ENCODE data around the gene BAIAP2.

The BAIAP2 gene

GRCh38 chr17:81121841-81122733 lies 87.1 kb downstream of the BAIAP2 start:
- no peak for DNase-seq (ENCODE audit: low read depth in 1 of 2, low spot score in 1 of 2)

GRCh38 chr17:81123052-81124048 lies 88.4 kb downstream of the BAIAP2 start:
- DNase-seq (ENCODE audit: low read depth in 1 of 2, low spot score in 1 of 2) = no peak

GRCh38 chr17:81124377-81124776 lies 89.4 kb downstream of the BAIAP2 start:
- no peak for DNase-seq (ENCODE audit: low read depth in 1 of 2, low spot score in 1 of 2)

- DNase-seq (ENCODE audit: low read depth in 1 of 2, low spot score in 1 of 2) = no peak
Measured at GRCh38 chr17:81125573-81126081, 90.7 kb downstream of the BAIAP2 start.

GRCh38 chr17:81126281-81127132 lies 91.6 kb downstream of the BAIAP2 start:
- no peak for DNase-seq (ENCODE audit: low read depth in 1 of 2, low spot score in 1 of 2)

- DNase-seq (ENCODE audit: low read depth in 1 of 2, low spot score in 1 of 2) = no peak
Measured at GRCh38 chr17:81127133-81127455, 92.1 kb downstream of the BAIAP2 start.

GRCh38 chr17:81127526-81128177 lies 92.7 kb downstream of the BAIAP2 start:
- DNase-seq (ENCODE audit: low read depth in 1 of 2, low spot score in 1 of 2) = no peak

GRCh38 chr17:81128338-81128737 lies 93.4 kb downstream of the BAIAP2 start:
- DNase-seq (ENCODE audit: low read depth in 1 of 2, low spot score in 1 of 2) = no peak

GRCh38 chr17:81128774-81129173 lies 93.8 kb downstream of the BAIAP2 start:
- no peak for DNase-seq (ENCODE audit: low read depth in 1 of 2, low spot score in 1 of 2)

GRCh38 chr17:81129289-81129688 lies 94.3 kb downstream of the BAIAP2 start:
- no peak for DNase-seq (ENCODE audit: low read depth in 1 of 2, low spot score in 1 of 2)

GRCh38 chr17:81129711-81130367 lies 94.9 kb downstream of the BAIAP2 start:
- no peak for DNase-seq (ENCODE audit: low read depth in 1 of 2, low spot score in 1 of 2)

GRCh38 chr17:81130385-81131361 lies 95.7 kb downstream of the BAIAP2 start:
- no peak for DNase-seq (ENCODE audit: low read depth in 1 of 2, low spot score in 1 of 2)

GRCh38 chr17:81131486-81132196 lies 96.7 kb downstream of the BAIAP2 start:
- no peak for DNase-seq (ENCODE audit: low read depth in 1 of 2, low spot score in 1 of 2)

- no peak for DNase-seq (ENCODE audit: low read depth in 1 of 2, low spot score in 1 of 2)
Measured at GRCh38 chr17:81132197-81132540, 97.2 kb downstream of the BAIAP2 start.

- DNase-seq (ENCODE audit: low read depth in 1 of 2, low spot score in 1 of 2) = no peak
Measured at GRCh38 chr17:81132770-81133723, 98.1 kb downstream of the BAIAP2 start.

GRCh38 chr17:81134064-81134781 lies 99.3 kb downstream of the BAIAP2 start:
- no peak for DNase-seq (ENCODE audit: low read depth in 1 of 2, low spot score in 1 of 2)
